ENCODE data around the gene UBR7. TPM values are rescaled to one million over a fixed set of nuclear protein-coding genes. Genes with fewer than 3 reads are reported as not detected.

UBR7 gene
- total RNA-seq, 1 experiment from 2014 or later = 28.9 TPM

DNA sequence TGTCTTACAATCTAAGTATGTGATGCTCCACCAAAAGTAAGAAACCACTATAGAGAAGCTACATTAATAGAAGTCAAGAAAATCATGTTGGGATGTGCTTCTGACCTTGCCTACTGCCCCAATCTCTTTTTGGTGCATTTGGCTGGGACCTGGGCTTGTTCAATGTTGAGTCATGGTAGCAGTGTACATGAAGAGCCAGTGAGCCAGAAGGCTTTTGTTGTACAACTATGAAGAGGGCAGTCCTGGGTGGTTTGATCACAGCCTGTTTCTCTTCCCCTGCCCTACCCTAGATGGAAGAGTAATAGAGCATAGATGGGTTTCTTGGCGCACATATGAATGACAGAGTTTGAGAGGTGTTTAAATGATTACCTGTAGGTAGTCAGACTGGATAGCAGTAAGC lies 56.4 kb downstream of the UBR7 start:
- no peaks in the 10 kb centered on the region for H3K27me3 Mint-ChIP-seq (ENCODE audit: low read depth)
- DNase-seq (ENCODE audit: low spot score) (no peak), ATAC-seq (no peak)
- no peaks in the 10 kb centered on the region for H3K9me3 Mint-ChIP-seq
- CTCF ChIA-PET = no interaction called here
- TF ChIP-seq ZNF232 (CRISPR knock-in tag; IDR thresholded peaks at IDR 0.05) = no peak
- no peak for TF ChIP-seq OVOL2 (CRISPR knock-in tag; IDR thresholded peaks at IDR 0.05; ENCODE audit: borderline replicate concordance)
- no peak for TF ChIP-seq JUN (CRISPR knock-in tag; IDR thresholded peaks at IDR 0.05)
- no peak for TF ChIP-seq SP1 (CRISPR knock-in tag; conservative IDR thresholded peaks at IDR 0.05)
- H3K27ac Mint-ChIP-seq = peak overlapping the region; percentile 11; the same call in 1 of the 2 replicates
- H3K4me1 Mint-ChIP-seq = 0 out of 2 replicates have a peak, but pooled peaks cover 4% of the 10 kb centered on the region
- H3K36me3 Mint-ChIP-seq = peaks cover 5% of the 10 kb centered on the region; the same call in 1 of the 2 replicates
- no peak overlapping the region for H3K4me3 Mint-ChIP-seq
- POLR2A ChIA-PET = no interaction called here

DNA sequence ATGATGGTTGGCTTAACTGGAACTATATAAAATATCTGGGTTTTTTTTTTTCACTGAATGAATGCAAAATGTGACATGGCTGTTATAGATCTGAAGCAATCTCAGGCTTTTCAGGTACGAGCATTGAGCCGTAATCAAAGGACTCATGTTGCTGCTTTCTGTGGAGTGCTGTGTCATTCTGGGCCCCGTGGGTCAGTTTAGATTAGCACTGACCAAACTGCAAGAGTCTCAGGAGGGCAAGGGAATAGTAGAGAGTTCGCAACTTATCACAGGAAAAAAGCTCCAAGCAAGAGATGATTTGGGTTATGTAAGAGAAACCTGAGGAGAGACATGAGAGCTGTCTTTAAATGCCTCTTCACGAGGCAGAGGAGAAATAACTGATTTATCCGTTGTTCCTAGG lies 59.1 kb downstream of the UBR7 start:
- Mint-ChIP-seq H3K4me3 (no peak overlapping the region), H3K36me3 (peaks cover 5% of the 10 kb centered on the region; the same call in 1 of the 2 replicates), H3K27ac (no peak overlapping the region), H3K9me3 (no peaks in the 10 kb centered on the region), H3K4me1 (peaks cover 8% of the 10 kb centered on the region), H3K27me3 (ENCODE audit: low read depth) (no peaks in the 10 kb centered on the region)
- ATAC-seq (no peak), DNase-seq (ENCODE audit: low spot score) (no peak)
- TF ChIP-seq SP1 (CRISPR knock-in tag; conservative IDR thresholded peaks at IDR 0.05) (no peak), NR1H2 (CRISPR knock-in tag; IDR thresholded peaks at IDR 0.05) (no peak)
- TF ChIP-seq, protein P1, sequence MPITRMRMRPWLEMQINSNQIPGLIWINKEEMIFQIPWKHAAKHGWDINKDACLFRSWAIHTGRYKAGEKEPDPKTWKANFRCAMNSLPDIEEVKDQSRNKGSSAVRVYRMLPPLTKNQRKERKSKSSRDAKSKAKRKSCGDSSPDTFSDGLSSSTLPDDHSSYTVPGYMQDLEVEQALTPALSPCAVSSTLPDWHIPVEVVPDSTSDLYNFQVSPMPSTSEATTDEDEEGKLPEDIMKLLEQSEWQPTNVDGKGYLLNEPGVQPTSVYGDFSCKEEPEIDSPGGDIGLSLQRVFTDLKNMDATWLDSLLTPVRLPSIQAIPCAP (CRISPR knock-in tag; IDR thresholded peaks at IDR 0.05) = no peak
- TF ChIP-seq, protein P2, sequence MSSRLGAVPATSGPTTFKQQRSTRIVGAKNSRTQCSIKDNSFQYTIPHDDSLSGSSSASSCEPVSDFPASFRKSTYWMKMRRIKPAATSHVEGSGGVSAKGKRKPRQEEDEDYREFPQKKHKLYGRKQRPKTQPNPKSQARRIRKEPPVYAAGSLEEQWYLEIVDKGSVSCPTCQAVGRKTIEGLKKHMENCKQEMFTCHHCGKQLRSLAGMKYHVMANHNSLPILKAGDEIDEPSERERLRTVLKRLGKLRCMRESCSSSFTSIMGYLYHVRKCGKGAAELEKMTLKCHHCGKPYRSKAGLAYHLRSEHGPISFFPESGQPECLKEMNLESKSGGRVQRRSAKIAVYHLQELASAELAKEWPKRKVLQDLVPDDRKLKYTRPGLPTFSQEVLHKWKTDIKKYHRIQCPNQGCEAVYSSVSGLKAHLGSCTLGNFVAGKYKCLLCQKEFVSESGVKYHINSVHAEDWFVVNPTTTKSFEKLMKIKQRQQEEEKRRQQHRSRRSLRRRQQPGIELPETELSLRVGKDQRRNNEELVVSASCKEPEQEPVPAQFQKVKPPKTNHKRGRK (CRISPR knock-in tag; IDR thresholded peaks at IDR 0.05; ENCODE audit: borderline replicate concordance) = no peak
- TF ChIP-seq, protein P3, sequence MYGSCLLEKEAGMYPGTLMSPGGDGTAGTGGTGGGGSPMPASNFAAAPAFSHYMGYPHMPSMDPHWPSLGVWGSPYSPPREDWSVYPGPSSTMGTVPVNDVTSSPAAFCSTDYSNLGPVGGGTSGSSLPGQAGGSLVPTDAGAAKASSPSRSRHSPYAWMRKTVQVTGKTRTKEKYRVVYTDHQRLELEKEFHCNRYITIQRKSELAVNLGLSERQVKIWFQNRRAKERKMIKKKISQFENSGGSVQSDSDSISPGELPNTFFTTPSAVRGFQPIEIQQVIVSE (CRISPR knock-in tag; IDR thresholded peaks at IDR 0.05; ENCODE audit: borderline replicate concordance) = no peak
- TF ChIP-seq, protein P4, sequence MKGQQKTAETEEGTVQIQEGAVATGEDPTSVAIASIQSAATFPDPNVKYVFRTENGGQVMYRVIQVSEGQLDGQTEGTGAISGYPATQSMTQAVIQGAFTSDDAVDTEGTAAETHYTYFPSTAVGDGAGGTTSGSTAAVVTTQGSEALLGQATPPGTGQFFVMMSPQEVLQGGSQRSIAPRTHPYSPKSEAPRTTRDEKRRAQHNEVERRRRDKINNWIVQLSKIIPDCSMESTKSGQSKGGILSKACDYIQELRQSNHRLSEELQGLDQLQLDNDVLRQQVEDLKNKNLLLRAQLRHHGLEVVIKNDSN (CRISPR knock-in tag; IDR thresholded peaks at IDR 0.05) = no peak
- ChIA-PET CTCF (no interaction called here), POLR2A (no interaction called here)

DNA sequence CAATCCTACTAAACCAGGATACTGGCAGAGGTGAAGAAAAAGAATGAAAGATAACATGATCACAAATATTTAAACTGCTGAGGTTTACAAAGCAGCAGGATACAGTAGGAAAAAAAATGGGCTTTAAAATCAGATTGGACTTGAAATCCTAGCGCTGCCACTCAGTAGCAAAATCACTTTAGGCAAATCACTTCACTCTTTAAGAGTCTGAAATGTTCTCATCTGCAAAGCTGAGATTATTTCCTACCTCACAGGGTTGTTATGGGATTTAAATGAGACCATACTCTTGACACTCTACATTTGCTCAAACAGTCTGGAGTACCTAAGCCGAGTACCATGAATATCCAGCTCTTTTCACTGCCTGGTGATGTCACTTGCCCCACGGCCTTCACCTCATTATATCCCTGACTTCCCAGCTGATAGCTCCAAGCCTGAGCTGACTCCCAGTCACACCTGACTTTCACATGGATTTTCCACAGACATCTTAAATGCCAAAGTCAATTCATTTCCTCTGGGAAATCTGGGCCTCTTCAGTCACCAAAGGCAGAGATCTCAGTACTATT lies 60.2 kb downstream of the UBR7 start:
- no peaks in the 10 kb centered on the region for H3K9me3 Mint-ChIP-seq
- TF ChIP-seq CREM (CRISPR knock-in tag; IDR thresholded peaks at IDR 0.05) (no peak), NR3C1 (CRISPR knock-in tag; conservative IDR thresholded peaks at IDR 0.05; ENCODE audit: low read depth) (no peak), ZBTB21 (CRISPR knock-in tag; IDR thresholded peaks at IDR 0.05; ENCODE audit: borderline replicate concordance) (no peak), ETV6 (CRISPR knock-in tag; IDR thresholded peaks at IDR 0.05) (no peak)
- TF ChIP-seq, protein P5, sequence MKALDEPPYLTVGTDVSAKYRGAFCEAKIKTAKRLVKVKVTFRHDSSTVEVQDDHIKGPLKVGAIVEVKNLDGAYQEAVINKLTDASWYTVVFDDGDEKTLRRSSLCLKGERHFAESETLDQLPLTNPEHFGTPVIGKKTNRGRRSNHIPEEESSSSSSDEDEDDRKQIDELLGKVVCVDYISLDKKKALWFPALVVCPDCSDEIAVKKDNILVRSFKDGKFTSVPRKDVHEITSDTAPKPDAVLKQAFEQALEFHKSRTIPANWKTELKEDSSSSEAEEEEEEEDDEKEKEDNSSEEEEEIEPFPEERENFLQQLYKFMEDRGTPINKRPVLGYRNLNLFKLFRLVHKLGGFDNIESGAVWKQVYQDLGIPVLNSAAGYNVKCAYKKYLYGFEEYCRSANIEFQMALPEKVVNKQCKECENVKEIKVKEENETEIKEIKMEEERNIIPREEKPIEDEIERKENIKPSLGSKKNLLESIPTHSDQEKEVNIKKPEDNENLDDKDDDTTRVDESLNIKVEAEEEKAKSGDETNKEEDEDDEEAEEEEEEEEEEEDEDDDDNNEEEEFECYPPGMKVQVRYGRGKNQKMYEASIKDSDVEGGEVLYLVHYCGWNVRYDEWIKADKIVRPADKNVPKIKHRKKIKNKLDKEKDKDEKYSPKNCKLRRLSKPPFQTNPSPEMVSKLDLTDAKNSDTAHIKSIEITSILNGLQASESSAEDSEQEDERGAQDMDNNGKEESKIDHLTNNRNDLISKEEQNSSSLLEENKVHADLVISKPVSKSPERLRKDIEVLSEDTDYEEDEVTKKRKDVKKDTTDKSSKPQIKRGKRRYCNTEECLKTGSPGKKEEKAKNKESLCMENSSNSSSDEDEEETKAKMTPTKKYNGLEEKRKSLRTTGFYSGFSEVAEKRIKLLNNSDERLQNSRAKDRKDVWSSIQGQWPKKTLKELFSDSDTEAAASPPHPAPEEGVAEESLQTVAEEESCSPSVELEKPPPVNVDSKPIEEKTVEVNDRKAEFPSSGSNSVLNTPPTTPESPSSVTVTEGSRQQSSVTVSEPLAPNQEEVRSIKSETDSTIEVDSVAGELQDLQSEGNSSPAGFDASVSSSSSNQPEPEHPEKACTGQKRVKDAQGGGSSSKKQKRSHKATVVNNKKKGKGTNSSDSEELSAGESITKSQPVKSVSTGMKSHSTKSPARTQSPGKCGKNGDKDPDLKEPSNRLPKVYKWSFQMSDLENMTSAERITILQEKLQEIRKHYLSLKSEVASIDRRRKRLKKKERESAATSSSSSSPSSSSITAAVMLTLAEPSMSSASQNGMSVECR (CRISPR knock-in tag; IDR thresholded peaks at IDR 0.05; ENCODE audit: borderline replicate concordance) = no peak
- TF ChIP-seq, protein P6, sequence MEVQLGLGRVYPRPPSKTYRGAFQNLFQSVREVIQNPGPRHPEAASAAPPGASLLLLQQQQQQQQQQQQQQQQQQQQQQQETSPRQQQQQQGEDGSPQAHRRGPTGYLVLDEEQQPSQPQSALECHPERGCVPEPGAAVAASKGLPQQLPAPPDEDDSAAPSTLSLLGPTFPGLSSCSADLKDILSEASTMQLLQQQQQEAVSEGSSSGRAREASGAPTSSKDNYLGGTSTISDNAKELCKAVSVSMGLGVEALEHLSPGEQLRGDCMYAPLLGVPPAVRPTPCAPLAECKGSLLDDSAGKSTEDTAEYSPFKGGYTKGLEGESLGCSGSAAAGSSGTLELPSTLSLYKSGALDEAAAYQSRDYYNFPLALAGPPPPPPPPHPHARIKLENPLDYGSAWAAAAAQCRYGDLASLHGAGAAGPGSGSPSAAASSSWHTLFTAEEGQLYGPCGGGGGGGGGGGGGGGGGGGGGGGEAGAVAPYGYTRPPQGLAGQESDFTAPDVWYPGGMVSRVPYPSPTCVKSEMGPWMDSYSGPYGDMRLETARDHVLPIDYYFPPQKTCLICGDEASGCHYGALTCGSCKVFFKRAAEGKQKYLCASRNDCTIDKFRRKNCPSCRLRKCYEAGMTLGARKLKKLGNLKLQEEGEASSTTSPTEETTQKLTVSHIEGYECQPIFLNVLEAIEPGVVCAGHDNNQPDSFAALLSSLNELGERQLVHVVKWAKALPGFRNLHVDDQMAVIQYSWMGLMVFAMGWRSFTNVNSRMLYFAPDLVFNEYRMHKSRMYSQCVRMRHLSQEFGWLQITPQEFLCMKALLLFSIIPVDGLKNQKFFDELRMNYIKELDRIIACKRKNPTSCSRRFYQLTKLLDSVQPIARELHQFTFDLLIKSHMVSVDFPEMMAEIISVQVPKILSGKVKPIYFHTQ (CRISPR knock-in tag; IDR thresholded peaks at IDR 0.05) = no peak
- H3K36me3 Mint-ChIP-seq = peaks cover 5% of the 10 kb centered on the region; the same call in 1 of the 2 replicates
- ChIA-PET POLR2A (no interaction called here), CTCF (no interaction called here)
- H3K4me3 Mint-ChIP-seq = no peak overlapping the region
- ATAC-seq (no peak), DNase-seq (ENCODE audit: low spot score) (no peak)
- 0 out of 2 replicates have a peak overlapping the region, but pooled peaks have one; percentile 0 for H3K27ac Mint-ChIP-seq
- H3K27me3 Mint-ChIP-seq (ENCODE audit: low read depth) = no peaks in the 10 kb centered on the region
- H3K4me1 Mint-ChIP-seq = peaks cover 19% of the 10 kb centered on the region
